Measurements from ENCODE around the gene AFF3.

The AFF3 gene

DNA sequence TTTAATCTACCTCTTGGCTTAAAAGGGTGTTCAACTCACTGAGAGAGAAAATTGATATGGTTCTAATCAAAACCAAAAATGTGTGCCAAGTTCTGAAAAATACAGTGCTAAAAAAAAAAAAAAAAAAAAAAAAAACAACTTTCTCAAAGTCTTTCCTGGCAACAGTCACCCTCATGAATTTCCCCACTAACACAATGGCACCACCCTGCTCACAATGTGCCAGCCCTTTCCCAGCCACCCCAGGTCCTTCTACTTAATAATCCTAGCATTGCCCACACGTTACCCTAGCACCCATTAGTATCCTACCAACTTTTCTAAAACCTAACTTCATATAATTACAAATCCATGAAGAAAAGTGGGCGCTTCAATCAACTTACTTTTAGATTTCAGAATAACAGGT is 106.4 kb downstream of the AFF3 start:
- no peak for ATAC-seq
- TF ChIP-seq BACH2 (CRISPR knock-in tag; IDR thresholded peaks at IDR 0.05; ENCODE audit: borderline replicate concordance) (no peak), ISL1 (CRISPR knock-in tag; IDR thresholded peaks at IDR 0.05) (no peak), ARNTL (CRISPR knock-in tag; IDR thresholded peaks at IDR 0.05; ENCODE audit: borderline replicate concordance, low read depth) (no peak), SNAI2 (CRISPR knock-in tag; IDR thresholded peaks at IDR 0.05) (no peak), PPARA (CRISPR knock-in tag; IDR thresholded peaks at IDR 0.05; ENCODE audit: borderline replicate concordance) (no peak), ZFP30 (CRISPR knock-in tag; IDR thresholded peaks at IDR 0.05) (no peak), TCF4 (CRISPR knock-in tag; IDR thresholded peaks at IDR 0.05; ENCODE audit: borderline replicate concordance) (no peak)
- TF ChIP-seq, protein P1, sequence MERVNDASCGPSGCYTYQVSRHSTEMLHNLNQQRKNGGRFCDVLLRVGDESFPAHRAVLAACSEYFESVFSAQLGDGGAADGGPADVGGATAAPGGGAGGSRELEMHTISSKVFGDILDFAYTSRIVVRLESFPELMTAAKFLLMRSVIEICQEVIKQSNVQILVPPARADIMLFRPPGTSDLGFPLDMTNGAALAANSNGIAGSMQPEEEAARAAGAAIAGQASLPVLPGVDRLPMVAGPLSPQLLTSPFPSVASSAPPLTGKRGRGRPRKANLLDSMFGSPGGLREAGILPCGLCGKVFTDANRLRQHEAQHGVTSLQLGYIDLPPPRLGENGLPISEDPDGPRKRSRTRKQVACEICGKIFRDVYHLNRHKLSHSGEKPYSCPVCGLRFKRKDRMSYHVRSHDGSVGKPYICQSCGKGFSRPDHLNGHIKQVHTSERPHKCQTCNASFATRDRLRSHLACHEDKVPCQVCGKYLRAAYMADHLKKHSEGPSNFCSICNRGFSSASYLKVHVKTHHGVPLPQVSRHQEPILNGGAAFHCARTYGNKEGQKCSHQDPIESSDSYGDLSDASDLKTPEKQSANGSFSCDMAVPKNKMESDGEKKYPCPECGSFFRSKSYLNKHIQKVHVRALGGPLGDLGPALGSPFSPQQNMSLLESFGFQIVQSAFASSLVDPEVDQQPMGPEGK (CRISPR knock-in tag; IDR thresholded peaks at IDR 0.05; ENCODE audit: borderline replicate concordance): no peak
- TF ChIP-seq, protein P2, sequence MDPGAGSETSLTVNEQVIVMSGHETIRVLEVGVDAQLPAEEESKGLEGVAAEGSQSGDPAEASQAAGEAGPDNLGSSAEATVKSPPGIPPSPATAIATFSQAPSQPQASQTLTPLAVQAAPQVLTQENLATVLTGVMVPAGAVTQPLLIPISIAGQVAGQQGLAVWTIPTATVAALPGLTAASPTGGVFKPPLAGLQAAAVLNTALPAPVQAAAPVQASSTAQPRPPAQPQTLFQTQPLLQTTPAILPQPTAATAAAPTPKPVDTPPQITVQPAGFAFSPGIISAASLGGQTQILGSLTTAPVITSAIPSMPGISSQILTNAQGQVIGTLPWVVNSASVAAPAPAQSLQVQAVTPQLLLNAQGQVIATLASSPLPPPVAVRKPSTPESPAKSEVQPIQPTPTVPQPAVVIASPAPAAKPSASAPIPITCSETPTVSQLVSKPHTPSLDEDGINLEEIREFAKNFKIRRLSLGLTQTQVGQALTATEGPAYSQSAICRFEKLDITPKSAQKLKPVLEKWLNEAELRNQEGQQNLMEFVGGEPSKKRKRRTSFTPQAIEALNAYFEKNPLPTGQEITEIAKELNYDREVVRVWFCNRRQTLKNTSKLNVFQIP (CRISPR knock-in tag; IDR thresholded peaks at IDR 0.05; ENCODE audit: borderline replicate concordance, low read depth): no peak

DNA sequence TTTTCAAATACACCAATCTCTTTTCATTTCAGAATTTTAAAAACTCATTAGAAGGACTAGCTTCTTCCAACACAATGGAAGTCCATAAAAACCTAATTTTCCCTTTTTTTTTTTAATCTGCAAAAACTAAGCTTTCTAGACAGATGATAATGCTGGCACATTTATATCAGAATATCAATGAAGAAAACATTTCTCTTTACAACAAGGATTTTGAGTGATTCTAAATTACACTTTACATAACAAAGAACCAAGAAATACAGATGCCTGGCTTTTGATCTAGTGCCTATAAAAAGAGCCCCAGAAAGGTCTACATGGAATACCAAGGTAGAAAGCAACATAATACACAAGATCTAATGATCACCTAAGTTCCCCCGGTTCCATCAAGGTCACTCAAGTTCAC is 108.0 kb downstream of the AFF3 start:
- TF ChIP-seq TOX (CRISPR knock-in tag; IDR thresholded peaks at IDR 0.05; ENCODE audit: borderline replicate concordance) (no peak), ZC3H10 (CRISPR knock-in tag; IDR thresholded peaks at IDR 0.05) (no peak), ZFP30 (CRISPR knock-in tag; IDR thresholded peaks at IDR 0.05) (no peak), ARNTL (CRISPR knock-in tag; IDR thresholded peaks at IDR 0.05; ENCODE audit: borderline replicate concordance, low read depth) (no peak)
- TF ChIP-seq, protein P2 (CRISPR knock-in tag; IDR thresholded peaks at IDR 0.05; ENCODE audit: borderline replicate concordance, low read depth): no peak
- TF ChIP-seq, protein P3, sequence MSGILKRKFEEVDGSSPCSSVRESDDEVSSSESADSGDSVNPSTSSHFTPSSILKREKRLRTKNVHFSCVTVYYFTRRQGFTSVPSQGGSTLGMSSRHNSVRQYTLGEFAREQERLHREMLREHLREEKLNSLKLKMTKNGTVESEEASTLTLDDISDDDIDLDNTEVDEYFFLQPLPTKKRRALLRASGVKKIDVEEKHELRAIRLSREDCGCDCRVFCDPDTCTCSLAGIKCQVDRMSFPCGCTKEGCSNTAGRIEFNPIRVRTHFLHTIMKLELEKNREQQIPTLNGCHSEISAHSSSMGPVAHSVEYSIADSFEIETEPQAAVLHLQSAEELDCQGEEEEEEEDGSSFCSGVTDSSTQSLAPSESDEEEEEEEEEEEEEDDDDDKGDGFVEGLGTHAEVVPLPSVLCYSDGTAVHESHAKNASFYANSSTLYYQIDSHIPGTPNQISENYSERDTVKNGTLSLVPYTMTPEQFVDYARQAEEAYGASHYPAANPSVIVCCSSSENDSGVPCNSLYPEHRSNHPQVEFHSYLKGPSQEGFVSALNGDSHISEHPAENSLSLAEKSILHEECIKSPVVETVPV (CRISPR knock-in tag; IDR thresholded peaks at IDR 0.05): no peak

DNA sequence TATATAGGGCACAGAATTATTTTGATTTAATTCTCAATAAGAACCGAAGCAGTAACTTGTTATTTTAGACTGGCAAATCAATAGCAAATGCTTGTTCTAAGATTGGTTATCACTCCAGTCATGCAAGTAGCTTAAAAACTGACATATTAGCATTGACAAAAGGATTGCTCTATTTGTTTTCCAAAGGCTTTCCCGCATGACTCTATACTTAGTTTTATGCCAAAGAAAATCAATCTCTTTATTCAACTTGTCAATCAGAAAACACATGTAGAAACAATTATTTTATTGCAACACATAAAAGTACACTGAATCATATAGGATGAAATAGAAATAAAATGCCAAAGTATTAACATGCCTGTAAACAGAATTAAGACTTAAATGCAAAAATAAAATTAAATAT is 108.4 kb downstream of the AFF3 start:
- ATAC-seq: no peak
- TF ChIP-seq ZC3H10 (CRISPR knock-in tag; IDR thresholded peaks at IDR 0.05): no peak
- TF ChIP-seq TOX (CRISPR knock-in tag; IDR thresholded peaks at IDR 0.05; ENCODE audit: borderline replicate concordance): no peak
- no peak for TF ChIP-seq ZNF565 (CRISPR knock-in tag; conservative IDR thresholded peaks at IDR 0.05; ENCODE audit: low read depth)
- no peak for TF ChIP-seq CSDC2 (CRISPR knock-in tag; IDR thresholded peaks at IDR 0.05)
- TF ChIP-seq, protein P2 (CRISPR knock-in tag; IDR thresholded peaks at IDR 0.05; ENCODE audit: borderline replicate concordance, low read depth): no peak
- TF ChIP-seq OSR1 (CRISPR knock-in tag; IDR thresholded peaks at IDR 0.05): no peak
- TF ChIP-seq ZNF8 (CRISPR knock-in tag; IDR thresholded peaks at IDR 0.05): no peak
- TF ChIP-seq, protein P1 (CRISPR knock-in tag; IDR thresholded peaks at IDR 0.05; ENCODE audit: borderline replicate concordance): no peak
- no peak for TF ChIP-seq ISL1 (CRISPR knock-in tag; IDR thresholded peaks at IDR 0.05)
- no peak for TF ChIP-seq ARNTL (CRISPR knock-in tag; IDR thresholded peaks at IDR 0.05; ENCODE audit: borderline replicate concordance, low read depth)
- TF ChIP-seq, protein P4, sequence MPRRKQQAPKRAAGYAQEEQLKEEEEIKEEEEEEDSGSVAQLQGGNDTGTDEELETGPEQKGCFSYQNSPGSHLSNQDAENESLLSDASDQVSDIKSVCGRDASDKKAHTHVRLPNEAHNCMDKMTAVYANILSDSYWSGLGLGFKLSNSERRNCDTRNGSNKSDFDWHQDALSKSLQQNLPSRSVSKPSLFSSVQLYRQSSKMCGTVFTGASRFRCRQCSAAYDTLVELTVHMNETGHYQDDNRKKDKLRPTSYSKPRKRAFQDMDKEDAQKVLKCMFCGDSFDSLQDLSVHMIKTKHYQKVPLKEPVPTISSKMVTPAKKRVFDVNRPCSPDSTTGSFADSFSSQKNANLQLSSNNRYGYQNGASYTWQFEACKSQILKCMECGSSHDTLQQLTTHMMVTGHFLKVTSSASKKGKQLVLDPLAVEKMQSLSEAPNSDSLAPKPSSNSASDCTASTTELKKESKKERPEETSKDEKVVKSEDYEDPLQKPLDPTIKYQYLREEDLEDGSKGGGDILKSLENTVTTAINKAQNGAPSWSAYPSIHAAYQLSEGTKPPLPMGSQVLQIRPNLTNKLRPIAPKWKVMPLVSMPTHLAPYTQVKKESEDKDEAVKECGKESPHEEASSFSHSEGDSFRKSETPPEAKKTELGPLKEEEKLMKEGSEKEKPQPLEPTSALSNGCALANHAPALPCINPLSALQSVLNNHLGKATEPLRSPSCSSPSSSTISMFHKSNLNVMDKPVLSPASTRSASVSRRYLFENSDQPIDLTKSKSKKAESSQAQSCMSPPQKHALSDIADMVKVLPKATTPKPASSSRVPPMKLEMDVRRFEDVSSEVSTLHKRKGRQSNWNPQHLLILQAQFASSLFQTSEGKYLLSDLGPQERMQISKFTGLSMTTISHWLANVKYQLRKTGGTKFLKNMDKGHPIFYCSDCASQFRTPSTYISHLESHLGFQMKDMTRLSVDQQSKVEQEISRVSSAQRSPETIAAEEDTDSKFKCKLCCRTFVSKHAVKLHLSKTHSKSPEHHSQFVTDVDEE (CRISPR knock-in tag; IDR thresholded peaks at IDR 0.05): no peak
- no peak for TF ChIP-seq ESRRG (CRISPR knock-in tag; IDR thresholded peaks at IDR 0.05)
- no peak for TF ChIP-seq BACH2 (CRISPR knock-in tag; IDR thresholded peaks at IDR 0.05; ENCODE audit: borderline replicate concordance)
- no peak for TF ChIP-seq ZFP30 (CRISPR knock-in tag; IDR thresholded peaks at IDR 0.05)
- TF ChIP-seq TCF4 (CRISPR knock-in tag; IDR thresholded peaks at IDR 0.05; ENCODE audit: borderline replicate concordance): no peak
- TF ChIP-seq, protein P3 (CRISPR knock-in tag; IDR thresholded peaks at IDR 0.05): no peak
- no peak for TF ChIP-seq ZFP3 (CRISPR knock-in tag; IDR thresholded peaks at IDR 0.05)

More for the DNA sequence above, 108.0 kb downstream of the AFF3 start:
- no peak for ATAC-seq

All from SK-N-SH treated with all-trans-retinoic acid at 6 μM for 48 hours (cell line).